HG02970 (cell line): ENCODE data around the gene OR2T29.
"Not testable (repeated sequence)": the region's sequence is repeated elsewhere in the genome, so short reads cannot be mapped to it uniquely, and the experiment has no call there.

ENCODE experiments used
- ATAC-seq: cut with Tn5 transposase; IDR thresholded peaks from one replicate; pipeline ENCODE4 v1.9.1; 2021; ENCODE audit warnings: mild to moderate bottlenecking, moderate library complexity, moderate number of reproducible peaks; ENCODE audit not compliant: unreplicated experiment, low FRiP score

Gene OR2T29

GRCh38 chr1:248562672-248563071, at the start of gene OR2T29:
OR2T29 (minus strand) TSS chr1:248562772; CDS start chr1:248559491, 3,281 bp downstream.
- not testable (repeated sequence) for ATAC-seq

- no peak for ATAC-seq
Observed at GRCh38 chr1:248611883-248612414, 49.4 kb upstream of the OR2T29 start.

GRCh38 chr1:248610301-248610700, 47.7 kb upstream of the OR2T29 start:
- no peak for ATAC-seq

GRCh38 chr1:248599396-248599795, 36.8 kb upstream of the OR2T29 start:
- ATAC-seq, result no peak

GRCh38 chr1:248597589-248597988, 35.0 kb upstream of the OR2T29 start, which contains the start of gene OR2T10:
OR2T10 (minus strand) TSS chr1:248597700; CDS start chr1:248593768, 3,932 bp downstream.
- no peak for ATAC-seq

GRCh38 chr1:248596615-248597014, 34.0 kb upstream of the OR2T29 start:
- no peak for ATAC-seq

- no peak for ATAC-seq
Observed at GRCh38 chr1:248593226-248593625, 30.7 kb upstream of the OR2T29 start.

GRCh38 chr1:248592655-248593054, 30.1 kb upstream of the OR2T29 start:
- ATAC-seq, result no peak

GRCh38 chr1:248590055-248590454, 27.5 kb upstream of the OR2T29 start:
- no peak for ATAC-seq

- ATAC-seq, result no peak
Observed at GRCh38 chr1:248589334-248589733, 26.8 kb upstream of the OR2T29 start.

GRCh38 chr1:248585266-248585665, 22.7 kb upstream of the OR2T29 start:
- ATAC-seq, result no peak

GRCh38 chr1:248576260-248576980, 13.8 kb upstream of the OR2T29 start:
- no peak for ATAC-seq

- ATAC-seq, result not testable (repeated sequence)
Observed at GRCh38 chr1:248574657-248575056, 12.1 kb upstream of the OR2T29 start, which contains the start of gene OR2T34. OR2T34 (minus strand) TSS chr1:248574757; CDS start chr1:248574757, 0 bp downstream.

- not testable (repeated sequence) for ATAC-seq
Observed at GRCh38 chr1:248573856-248574255, 11.3 kb upstream of the OR2T29 start.

- ATAC-seq, result peak; percentile 60
Observed at GRCh38 chr1:248572049-248572448, 9.5 kb upstream of the OR2T29 start.

- not testable (repeated sequence) for ATAC-seq
Observed at GRCh38 chr1:248570811-248571210, 8.2 kb upstream of the OR2T29 start.

- not testable (repeated sequence) for ATAC-seq
Observed at GRCh38 chr1:248569049-248569448, 6.5 kb upstream of the OR2T29 start.

- not testable (repeated sequence) for ATAC-seq
Observed at GRCh38 chr1:248565530-248566373, 3.2 kb upstream of the OR2T29 start.

- ATAC-seq, result not testable (repeated sequence)
Observed at GRCh38 chr1:248551027-248551426, 11.5 kb downstream of the OR2T29 start.

GRCh38 chr1:248547383-248547782, 15.2 kb downstream of the OR2T29 start:
- not testable (repeated sequence) for ATAC-seq

- not testable (repeated sequence) for ATAC-seq
Observed at GRCh38 chr1:248537449-248537848, 25.1 kb downstream of the OR2T29 start.
